Measurements from ENCODE around the gene SPATA22.
"Not testable (repeated sequence)": the region's sequence is repeated elsewhere in the genome, so short reads cannot be mapped to it uniquely, and the experiment has no call there.

The SPATA22 gene

GRCh38 chr17:3471599-3471998 lies at the start of gene SPATA22:
Gene SPATA22, minus strand, starts transcription at chr17:3471819. Its CDS starts 2,494 bp downstream, at chr17:3469325.
- DNase-seq = no peak

GRCh38 chr17:3519472-3519871 lies 47.9 kb upstream of the SPATA22 start:
- DNase-seq = not testable (repeated sequence)

- DNase-seq = peak; percentile 19
Measured at GRCh38 chr17:3514873-3515272, 43.3 kb upstream of the SPATA22 start.

GRCh38 chr17:3514167-3514566 lies 42.5 kb upstream of the SPATA22 start:
- not testable (repeated sequence) for DNase-seq

GRCh38 chr17:3513305-3514035 lies 41.9 kb upstream of the SPATA22 start:
- no peak for DNase-seq

- no peak for DNase-seq
Measured at GRCh38 chr17:3512505-3513171, 41.0 kb upstream of the SPATA22 start.

GRCh38 chr17:3511852-3512504 lies 40.4 kb upstream of the SPATA22 start:
- DNase-seq = no peak

GRCh38 chr17:3510090-3510489 lies 38.5 kb upstream of the SPATA22 start:
- no peak for DNase-seq

- no peak for DNase-seq
Measured at GRCh38 chr17:3507869-3508268, 36.2 kb upstream of the SPATA22 start.

- DNase-seq = no peak
Measured at GRCh38 chr17:3507071-3507470, 35.5 kb upstream of the SPATA22 start.

- no peak for DNase-seq
Measured at GRCh38 chr17:3506054-3506453, 34.4 kb upstream of the SPATA22 start.

- DNase-seq = no peak
Measured at GRCh38 chr17:3505008-3505407, 33.4 kb upstream of the SPATA22 start.

- no peak for DNase-seq
Measured at GRCh38 chr17:3503285-3503684, 31.7 kb upstream of the SPATA22 start.

GRCh38 chr17:3502466-3502865 lies 30.8 kb upstream of the SPATA22 start:
- no peak for DNase-seq

- no peak for DNase-seq
Measured at GRCh38 chr17:3501344-3501743, 29.7 kb upstream of the SPATA22 start.

- no peak for DNase-seq
Measured at GRCh38 chr17:3497101-3497500, 25.5 kb upstream of the SPATA22 start.

- no peak for DNase-seq
Measured at GRCh38 chr17:3485481-3486068, 14.0 kb upstream of the SPATA22 start.

GRCh38 chr17:3482852-3483251 lies 11.2 kb upstream of the SPATA22 start:
- DNase-seq = no peak

GRCh38 chr17:3479988-3480387 lies 8.4 kb upstream of the SPATA22 start:
- no peak for DNase-seq

- no peak for DNase-seq
Measured at GRCh38 chr17:3475812-3476610, 4.4 kb upstream of the SPATA22 start, which contains the start of gene ASPA. Gene ASPA, plus strand, starts transcription at chr17:3475997. Its CDS starts 163 bp downstream, at chr17:3476160.

- no peak for DNase-seq
Measured at GRCh38 chr17:3475251-3475685, 3.6 kb upstream of the SPATA22 start.

GRCh38 chr17:3474212-3474611 lies 2.6 kb upstream of the SPATA22 start:
- DNase-seq = no peak

GRCh38 chr17:3472137-3472536 lies 518 bp upstream of the SPATA22 start:
- no peak for DNase-seq

Data from CD4-positive, alpha-beta T cell treated with Interleukin-21 for 1 hour (primary cell).